Measurements from ENCODE around the gene NEK1.
"Not testable (repeated sequence)": the region's sequence is repeated elsewhere in the genome, so short reads cannot be mapped to it uniquely, and the experiment has no call there.

NEK1 gene

DNA sequence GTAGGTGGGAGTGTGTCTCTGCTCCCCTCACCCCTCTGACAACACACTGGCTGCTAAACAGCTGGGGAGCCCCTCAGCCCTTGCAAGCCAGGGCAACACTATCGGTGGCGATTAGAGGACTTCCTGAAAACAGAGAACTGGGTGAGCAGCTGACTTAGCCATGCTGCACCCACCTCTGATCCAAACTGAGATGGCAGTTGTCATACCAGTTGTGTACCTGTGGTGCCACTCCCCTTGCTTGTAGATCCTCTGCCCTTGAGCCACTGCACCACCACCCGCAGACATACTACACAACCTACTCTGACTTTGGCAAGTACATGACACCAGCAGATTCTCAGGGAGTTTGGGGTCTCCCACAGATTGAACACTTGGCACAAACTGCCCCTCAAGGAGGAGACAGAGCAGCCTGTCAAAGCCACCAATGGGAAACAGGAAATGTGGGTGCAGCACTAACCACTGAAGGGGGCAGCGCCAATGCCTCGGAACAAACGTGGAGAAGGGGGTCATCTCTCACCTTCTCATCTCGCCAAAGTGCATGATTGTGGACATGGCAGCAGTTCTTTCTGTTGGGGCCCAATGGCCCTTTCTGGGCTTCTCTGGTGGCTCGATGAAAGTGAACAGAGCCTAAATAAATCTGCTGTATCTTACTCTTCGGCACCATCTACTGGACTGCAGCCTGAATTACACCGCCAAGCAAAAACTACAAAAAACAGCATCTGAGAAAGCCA, 119.8 kb downstream of the NEK1 start:
- no peak for DNase-seq

DNA sequence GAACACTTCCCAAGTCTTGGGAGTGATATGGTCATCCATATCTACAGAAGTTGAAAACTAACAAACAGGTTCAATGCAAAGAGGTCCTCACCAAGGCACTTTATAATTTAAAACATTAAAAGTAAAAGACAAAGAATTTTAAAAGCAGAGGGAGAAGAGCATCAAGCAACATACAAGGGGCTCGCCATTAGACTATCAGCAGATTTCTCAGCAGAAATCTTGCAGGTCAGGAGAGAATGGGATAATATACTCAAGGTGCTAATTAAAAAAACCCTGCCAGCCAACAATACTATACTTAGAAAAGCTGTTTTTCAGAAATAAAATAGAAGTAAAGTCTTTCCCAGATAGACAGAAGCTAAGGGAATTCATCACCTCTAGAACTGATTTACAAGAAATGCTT, 121.2 kb downstream of the NEK1 start:
- no peak for DNase-seq

DNA sequence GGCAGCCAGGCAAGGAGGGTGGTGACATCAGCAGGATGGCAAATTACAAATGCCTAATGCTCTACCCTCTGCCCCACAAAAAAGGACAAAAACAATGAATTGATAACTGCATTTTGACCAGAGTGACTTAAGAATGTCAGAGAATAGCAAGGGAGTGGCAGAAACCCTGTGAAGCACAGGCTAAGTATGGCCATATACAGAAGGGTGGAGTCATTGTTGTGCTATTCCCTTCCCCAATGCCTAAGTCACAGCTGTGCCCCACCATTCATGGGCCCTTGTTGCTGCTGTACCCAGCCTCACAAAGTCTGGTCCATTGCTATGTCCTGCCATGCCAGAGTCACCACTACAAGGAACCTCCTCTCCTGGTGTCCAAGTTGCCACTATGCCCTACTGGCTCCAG, 123.1 kb downstream of the NEK1 start:
- no peak for DNase-seq

DNA sequence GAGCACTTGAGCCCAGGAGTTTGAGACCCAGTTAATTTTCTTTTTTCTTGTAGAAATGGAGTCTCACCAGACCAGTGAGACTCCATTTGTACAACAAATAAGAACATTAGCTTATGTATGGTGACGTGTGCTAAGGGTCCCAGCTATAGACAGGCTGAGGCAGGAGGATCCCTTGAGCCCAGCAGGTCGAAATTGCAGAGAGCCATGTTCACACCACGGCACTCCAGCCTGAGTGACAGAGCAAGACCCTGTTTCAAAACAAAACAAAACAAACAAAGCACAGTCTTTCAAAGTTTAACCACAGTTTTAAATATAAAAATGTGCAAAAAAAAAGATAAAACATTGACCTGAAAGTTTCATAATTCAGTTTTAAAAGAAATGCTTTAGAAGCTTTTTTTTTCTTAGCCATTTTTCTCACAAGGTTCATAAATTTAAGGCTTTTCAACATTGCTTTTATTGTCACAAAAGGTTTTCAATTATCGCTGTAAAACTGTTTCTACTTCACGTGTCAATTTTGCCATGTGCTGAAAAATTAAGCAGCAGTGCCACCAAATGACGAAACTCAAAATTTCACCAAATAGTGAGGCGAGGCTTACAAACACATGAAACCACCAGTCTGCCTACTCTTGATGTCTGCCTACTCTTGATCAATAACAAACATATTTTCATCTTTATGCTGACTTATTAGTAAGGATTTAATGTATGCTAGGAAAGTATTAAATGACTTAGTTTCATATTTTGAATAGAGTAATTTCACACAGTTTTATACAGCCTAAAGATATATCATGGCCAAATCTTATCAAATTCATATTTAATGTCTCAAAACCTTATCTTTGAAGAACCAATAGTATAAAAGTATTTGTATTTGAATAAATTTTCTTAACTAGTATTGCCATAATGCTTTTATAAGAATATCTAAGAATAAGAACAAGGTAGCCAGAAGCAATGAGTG, 126.3 kb downstream of the NEK1 start:
- DNase-seq: peak; percentile 11

DNA sequence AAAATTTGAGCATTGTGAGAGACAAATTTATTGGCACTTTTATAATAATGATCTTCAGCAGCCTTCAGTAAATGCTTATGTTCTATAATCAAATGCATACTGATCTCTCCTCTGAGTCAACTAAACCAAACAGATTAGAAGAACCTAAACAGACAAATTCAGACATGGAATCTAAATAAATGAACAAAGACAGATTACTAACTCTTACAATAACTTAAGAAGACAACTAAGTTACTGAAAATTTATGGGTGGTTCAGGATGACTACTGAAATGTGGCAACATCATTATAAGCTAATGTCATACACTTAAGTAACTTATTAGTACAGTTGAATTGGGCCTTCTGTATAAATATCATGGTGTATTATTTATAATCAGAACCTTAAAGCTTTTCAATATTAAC, 127.3 kb downstream of the NEK1 start:
- no peak for DNase-seq

DNA sequence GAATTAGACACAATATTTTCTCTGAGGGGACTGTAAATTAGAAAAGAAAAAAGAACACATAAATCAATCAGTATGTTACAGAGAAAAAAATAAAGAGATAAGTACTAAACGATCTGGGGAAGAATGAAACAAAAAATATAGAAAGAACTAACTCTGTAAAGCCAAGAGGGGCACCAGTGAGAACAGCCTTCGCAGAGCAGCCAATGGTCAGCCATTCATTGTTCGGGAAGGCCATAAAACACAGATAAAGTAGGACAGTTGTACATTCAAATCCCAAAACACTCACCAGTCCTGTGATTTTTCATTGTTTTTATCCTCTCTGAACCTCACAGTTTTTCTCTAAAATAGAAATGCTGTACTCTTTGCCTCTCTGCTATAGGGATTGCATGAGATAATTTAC, 127.9 kb downstream of the NEK1 start:
- no peak for DNase-seq

DNA sequence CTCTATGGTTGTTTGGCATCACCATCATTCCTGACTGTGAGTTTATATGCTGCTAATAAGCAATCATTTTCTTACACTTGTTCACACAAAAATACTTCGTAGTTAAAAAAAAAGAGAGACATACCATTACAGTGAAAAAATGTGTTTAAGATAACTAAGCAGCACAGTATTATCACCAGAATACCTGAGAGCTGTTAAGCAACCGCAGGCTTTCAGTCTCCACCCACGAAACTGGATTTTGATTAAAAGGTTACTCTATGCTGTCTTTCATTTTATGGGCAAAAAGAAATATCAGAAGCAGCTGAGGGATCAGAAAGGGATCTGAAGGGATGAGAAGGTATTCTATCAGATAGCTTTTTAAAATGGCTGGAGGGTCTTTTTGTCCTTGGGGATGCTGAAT, 148.3 kb downstream of the NEK1 start:
- DNase-seq: no peak

DNA sequence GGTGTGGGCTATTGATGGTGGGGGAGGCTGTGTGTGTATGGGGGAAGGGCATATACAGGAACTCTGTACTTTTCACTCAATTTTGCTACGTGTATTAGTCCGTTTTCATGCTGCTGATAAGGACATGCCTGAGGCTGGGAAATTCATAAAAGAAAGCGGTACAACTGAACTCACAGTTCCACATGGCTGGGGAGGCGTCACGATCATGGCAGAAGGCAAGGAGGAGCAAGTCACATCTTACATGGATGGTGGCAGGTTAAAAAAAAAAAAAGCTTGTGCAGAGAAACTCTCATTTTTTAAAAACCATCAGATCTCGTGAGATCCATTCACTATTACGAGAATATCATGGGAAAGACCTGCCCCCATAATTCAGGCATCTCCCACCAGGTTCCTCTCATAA, 152.3 kb downstream of the NEK1 start:
- no peak for DNase-seq

DNA sequence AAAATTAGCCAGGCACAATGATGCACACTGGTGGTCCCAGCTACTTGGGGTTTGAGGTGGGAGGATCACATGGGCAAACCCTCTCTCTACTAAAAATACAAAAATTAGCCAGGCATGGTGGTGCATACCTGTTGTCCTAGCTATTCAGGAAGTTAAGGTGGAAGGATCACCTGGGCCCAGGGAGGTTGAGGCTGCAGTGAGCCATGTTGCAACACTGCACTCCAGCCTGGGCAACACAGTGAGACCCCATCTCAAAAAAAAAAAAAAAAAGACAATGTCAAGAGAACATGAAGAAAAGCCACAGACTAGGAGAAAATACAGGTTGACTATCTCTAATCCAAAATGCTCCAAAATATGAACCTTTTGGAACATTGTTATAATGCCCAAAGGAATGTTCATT, 153.8 kb downstream of the NEK1 start:
- no peak for DNase-seq

DNA sequence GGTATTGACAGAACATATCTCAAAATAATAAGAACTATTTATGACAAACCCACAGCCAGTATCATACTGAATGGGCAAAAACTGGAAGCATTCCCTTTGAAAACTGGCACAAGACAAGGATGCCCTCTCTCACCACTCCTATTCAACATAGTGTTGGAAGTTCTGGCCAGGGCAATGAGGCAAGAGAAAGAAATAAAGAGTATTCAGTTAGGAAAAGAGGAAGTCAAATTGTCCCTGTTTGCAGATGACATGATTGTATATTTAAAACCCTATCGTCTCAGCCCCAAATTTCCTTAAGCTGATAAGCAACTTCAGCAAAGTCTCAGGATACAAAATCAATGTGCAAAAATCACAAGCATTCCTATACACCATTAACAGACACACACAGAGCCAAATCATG, 159.7 kb downstream of the NEK1 start:
- not testable (repeated sequence) for DNase-seq

DNA sequence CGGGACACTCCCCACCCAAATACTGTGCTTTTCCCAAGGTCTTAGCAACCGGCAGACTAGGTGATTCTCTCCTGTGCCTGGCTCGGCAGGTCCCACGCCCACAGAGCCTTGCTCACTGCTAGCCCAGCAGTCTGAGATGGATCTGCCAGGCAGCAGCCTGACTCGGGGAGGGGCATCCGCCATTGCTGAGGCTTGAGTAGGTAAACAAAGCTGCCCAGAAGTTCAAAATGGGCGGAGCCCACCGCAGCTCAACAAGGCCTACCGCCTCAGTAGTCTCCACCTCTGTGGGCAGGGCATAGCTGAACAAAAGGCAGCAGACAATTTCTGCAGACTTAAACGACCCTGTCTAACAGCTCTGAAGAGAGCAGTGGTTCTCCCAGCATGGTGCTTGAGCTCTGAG, 163.4 kb downstream of the NEK1 start:
- not testable (repeated sequence) for DNase-seq

DNA sequence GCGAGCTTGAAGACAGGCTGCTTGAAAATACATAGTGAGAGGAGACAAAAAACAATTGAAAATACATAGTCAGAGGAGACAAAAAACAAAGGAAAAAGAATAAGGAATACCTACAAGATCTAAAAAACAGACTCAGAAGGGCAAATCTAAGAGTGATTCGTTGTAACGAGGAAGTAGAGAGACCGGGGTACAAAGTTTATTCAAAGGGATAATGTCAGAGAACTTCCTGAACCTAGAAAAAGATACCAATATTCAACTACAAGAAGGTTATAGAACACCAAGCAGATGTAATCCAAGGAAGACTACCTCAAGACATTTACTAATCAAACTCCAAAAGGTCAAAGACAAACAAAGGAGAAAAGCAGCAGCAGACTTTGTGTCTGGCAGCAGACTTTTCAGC, 165.6 kb downstream of the NEK1 start:
- no peak for DNase-seq

DNA sequence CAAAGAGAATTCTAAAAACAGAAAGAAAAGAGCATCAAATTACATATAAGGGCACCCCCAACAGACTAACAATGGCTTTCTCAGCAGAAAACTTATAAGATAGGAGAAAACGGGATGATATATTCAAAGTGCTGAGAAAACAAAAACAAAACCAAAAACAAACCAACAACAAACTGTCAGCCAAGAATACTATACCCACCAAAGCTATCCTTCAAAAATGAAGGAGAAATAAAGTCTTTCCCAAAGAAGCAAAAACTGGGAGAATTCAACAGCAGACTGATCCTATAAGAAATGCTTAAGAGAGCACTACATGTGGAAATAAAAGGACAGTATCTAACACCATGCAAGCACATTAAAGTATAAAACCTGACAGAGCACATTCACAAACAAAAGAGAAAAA, 168.6 kb downstream of the NEK1 start:
- DNase-seq: no peak

DNA sequence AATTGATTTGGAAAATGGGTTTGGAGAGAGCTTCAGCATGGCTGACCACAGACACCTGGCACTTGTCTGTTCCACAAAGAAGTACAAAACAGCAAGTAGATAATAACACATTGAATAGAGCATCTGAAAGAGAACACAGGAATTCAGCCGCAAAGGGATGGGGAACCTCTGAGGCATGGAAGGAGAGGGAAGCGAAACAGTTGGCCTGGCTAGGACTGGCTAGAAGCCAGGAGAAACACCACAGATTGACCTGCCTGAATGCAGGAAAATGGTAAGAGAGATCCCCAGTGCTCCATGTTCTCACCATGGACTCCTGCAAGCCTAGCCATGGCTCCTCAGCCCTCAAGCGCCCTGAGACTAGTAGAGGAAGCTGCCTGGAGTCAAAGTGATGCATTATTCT, 171.9 kb downstream of the NEK1 start:
- no peak for DNase-seq

DNA sequence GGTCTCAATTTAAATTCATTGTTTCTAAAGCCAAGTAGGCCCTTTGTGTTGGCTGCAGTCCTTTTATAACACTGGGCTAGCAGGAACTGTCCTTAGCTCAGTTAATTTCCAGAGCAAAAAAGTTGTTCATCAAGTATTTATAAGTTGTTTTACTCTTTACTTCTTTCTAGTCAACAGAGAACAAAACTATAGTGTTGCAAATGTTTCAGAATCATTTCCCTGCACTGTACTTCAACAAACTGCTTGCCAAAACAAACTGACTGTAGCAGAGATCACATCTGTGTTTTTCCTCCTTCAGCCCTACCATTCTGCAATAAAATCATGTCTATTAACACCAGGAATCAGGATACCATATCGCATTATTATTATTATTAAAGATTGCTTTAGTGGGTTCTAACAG, 173.1 kb downstream of the NEK1 start:
- no peak for DNase-seq

DNA sequence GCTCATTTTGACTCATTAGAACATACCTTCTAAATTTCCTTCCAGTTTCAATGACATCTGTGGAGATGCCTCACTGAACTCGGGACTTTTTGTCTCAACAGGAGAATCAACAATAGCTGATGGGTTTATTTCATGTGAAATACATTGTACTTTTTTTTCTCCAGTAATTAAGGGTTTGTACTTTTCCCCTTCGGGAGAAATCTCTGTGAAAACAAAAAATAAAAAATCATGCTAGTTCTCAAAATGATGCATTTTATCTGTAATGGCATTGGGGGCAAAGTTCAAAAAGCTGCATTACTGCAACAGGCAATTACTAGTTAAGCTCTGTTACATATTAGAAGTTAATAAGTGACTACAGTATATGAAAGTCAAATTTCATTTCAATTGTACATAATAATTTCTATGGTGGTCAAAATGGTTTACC, 174.3 kb downstream of the NEK1 start:
- DNase-seq: no peak

DNA sequence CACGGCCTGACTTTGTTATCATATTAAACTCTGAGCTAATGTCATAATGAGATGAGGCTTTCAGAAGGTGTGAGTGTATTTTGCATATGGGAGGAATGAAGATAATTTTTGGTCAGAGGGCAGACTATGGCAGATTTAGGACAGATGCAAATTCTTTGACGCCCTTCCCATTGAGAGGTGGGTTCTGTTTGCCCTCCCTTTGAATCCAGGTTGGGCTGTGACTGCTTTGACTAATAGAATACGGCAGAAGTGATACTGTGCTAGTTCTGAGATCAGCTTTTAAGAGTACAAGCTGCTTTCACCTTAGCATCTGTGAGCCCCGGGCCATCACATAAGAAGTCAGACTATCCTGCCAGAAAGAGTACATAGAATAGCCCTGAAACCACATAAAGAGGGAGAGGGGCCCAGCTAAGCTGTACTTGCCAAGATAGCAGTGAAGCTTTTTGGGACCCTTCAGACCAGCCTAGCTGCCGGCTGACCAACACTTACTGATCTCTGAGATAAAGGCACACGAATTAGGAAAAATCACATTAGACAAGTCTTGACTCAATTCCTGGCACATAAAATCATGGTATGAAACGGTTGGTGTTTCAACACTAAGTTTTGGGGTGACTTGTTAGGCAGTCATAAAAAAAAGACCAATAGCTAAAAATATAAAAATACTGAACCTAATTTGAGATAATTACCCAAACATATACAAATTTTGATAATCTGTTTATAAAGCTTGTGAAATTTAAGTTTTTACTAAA, 174.9 kb downstream of the NEK1 start:
- DNase-seq: no peak

DNA sequence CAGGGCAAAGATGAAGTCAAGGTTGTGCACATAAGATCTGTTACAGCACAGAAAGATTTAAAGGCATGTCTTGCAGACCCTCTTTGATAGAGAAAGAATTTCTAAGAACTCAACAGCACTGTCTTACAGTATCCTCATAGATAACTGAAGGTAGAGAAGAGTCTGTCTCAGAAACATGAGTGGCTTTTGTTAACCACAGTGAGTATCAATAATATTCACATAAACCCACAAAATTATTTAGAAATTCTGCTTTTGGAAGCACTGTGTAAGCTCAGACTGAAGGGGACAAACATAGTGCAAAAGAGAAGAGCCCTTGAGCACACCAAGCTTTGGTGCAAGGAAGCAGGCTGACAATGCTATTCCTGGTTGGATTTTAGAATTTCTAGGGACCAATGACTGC, 175.6 kb downstream of the NEK1 start:
- no peak for DNase-seq

DNA sequence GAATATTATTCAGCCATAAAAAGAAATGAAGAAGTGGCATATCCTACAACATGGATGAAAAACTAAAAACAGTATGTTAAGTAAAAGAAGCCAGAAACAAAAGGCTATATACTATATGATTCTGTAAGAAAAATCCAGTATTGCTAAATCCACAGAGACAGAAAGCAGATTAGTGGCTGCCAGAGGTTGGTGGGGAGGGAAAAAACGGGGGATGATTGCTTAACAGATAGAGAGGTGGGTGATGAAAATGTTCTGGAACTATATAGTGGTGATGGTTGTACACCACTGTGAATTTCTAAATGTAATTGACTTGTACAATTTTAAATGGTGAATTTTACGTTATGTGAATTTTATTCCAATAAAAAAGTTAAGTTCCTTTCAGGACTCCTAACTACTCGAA, 184.0 kb downstream of the NEK1 start:
- DNase-seq: no peak

DNA sequence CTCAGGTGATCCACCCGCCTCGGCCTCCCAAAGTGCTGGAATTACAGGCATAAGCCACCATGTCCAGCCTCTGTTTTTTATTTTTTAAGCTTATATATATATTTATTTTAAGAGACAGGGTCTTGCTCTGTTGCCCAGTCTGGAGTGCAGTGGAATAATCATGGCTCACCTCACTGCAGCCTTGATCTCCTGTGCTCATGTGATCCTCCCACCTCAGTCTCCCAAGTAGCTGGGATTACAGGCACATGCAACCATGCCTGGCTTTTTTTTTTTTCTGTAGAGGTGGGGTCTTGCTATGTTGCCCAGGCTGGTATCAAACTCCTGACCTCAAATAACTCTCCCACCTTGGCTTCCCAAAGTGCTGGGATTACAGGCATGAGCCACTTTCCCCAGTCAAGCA, 184.7 kb downstream of the NEK1 start:
- not testable (repeated sequence) for DNase-seq

DNA sequence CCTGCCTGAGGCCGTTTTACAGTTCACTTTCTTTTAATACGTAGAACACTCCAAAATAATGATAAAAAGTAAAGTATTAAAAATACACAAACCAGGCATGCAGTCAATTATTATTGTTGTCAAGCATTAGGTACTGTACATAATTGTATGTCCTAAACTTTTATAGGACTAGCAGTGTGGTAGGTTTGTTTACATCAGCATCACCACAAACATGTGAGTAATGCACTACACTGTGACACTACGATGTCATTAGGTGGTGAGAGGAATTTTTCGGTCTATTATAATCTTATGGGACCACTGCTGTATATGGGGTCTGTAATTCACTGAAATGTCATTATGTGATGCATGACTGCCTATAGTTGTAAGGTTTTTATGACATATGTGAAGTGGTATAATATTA, 192.1 kb downstream of the NEK1 start:
- no peak for DNase-seq

DNA sequence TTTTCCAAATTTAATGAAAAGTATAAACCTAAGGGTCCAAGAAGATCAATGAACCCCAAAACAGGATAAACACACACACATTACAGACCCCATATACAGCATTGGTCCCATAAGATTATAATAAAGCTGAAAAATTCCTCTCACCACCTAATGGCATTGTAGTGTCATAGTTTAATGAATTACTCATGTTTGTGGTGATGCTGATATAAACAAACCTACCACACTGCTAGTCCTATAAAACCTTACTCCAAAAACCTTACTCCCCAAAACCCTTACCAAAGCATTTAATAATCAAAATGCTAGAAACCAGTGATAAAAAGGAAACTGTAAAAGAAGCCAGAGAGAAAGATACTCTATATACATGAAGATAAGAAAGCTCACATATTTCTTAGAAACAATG, 193.5 kb downstream of the NEK1 start:
- DNase-seq: no peak

DNA sequence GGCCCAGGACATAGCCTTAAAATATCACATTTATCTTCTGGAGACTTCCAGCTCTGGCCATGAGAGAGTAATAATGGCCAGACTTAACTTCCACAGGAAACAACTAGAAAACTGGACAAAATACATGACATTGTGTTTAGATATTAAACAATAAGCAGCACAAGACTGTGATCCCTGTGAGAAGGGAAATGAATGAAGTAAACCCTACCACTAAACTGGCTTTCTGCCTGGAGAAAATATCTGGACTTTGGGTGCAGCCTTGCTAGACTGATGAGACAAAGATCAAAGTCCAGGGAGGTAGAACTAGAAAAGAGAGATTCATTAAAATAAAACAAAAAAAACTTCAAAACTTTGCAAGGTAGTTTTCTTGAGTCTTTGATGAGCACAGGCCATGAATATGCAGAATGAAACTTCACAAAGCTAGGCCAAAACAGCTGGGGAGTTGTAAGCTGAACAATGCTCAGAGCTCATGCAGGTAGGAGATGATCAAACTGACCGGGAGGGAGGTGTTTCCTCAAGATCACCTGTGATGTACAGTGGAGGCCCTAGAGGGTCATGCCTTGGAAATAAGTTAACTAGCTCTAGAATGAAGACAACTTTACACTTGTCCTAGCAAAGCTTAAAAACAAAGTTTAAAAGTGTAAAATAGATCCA, 194.6 kb downstream of the NEK1 start:
- no peak for DNase-seq
